GM18951 (cell line): ENCODE data around the gene FAR2.

ENCODE experiments used
- POLR2A ChIP-seq: IDR thresholded peaks from 4 replicates; pipeline ENCODE4 v1.6.1; 2011; ENCODE audit warnings: mild to moderate bottlenecking; ENCODE audit not compliant: insufficient read length, insufficient read depth; ENCODE audit errors: extremely low read depth
- in situ Hi-C: fragments of 300-500 bp; cut with MboI; formaldehyde crosslinking; loops from one replicate; pipeline ENCODE4 v1.12.0; 2022; ENCODE audit warnings: low sequenced_read_pairs, mixed read lengths, inconsistent platforms; ENCODE audit not compliant: unreplicated experiment

The FAR2 gene

DNA sequence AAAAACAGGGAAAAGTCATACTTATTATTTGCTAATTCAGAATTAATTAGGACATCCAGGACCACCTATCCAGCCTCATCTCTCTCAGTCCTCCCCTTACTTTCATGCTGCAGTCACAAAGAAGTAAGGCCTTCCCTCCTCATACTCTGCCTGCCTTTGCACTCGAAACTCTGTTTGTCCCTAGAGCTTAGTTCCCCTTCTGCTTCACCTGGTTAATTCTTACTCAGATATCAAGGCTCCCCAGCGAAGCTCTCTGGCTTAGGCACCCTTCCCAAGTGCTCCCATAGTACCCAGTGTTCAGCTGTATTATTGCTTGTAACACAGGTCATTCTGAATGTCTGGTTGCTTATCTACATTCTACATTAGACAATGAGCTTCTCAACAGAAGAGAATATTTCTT lies 150.6 kb downstream of the FAR2 start:
- no peak for TF ChIP-seq POLR2A
- in situ Hi-C loops = no loop called here

DNA sequence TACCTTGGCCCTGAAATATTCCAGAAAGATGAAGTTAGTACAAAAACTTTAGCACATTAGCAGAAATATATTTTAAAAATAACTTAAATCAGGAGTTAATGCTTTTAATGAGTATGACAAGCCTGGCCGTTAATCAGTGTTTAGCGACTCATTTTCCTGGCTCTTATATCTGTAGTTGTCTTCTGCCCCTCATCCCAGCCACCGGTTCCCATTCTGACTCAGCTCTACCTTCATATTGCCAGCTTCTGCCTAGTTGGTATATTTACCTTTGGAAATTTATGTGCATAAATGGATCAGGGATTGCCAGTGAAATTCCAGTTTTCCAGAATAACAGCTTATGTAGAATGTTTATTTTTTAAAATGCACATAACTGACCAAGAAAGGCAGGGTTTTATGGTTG lies 152.0 kb downstream of the FAR2 start:
- TF ChIP-seq POLR2A = no peak
- in situ Hi-C loops = no loop called here

DNA sequence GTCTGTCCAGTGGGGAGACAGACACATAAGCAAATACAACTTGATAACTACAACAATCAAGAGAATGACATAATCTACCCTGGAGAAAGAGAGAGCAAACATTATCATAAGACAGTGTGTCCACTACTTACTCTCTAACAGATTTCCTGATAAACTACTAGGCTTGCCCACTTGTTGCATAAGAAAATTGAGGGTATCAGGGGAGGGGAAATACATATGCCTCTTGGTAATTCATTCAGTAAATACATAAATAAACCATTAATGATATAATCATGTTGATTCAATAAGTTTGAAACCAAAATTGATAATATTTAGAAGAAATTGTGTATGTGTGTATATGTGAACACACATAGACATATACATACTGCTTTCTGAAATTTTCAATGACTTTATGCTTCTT lies 155.3 kb downstream of the FAR2 start:
- no peak for TF ChIP-seq POLR2A
- in situ Hi-C loops = no loop called here

DNA sequence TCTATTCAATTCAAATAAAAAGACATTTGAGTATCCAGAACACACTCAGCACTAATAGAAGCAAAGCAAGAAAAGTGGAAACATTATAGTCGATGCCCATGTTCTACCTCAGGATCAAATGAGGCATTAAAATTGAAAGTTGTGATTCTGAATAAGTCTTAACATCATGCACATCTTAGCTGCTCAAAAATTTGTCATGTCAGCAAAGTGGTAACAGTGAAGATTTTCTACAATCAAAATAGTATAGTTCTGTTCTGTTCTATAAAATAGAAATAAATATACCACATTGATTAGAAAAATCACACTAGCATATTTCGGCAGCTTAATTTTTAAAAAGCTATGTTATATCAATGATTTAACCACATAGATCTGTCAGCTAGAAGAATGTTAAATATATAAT lies 157.2 kb downstream of the FAR2 start:
- in situ Hi-C loops = no loop called here
- TF ChIP-seq POLR2A = no peak

DNA sequence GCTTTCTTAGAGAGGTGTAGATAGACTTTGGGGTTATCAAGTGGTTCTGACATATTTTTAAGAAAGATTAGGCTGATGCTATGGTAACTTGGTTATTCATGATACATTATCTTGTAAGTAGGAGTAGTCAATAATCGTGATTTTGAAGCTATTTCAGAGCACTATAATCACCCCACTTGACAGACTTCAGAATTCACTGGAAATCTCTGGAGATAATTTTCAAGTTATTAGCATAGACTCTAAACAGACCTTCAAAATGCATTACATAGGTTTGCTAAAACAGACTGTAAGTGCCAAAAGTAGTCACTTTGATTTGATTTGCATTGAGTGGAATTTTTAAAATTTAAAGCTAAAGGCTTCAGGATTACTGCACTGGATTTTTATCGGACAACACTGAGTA lies 157.6 kb downstream of the FAR2 start:
- TF ChIP-seq POLR2A = no peak
- in situ Hi-C loops = no loop called here

DNA sequence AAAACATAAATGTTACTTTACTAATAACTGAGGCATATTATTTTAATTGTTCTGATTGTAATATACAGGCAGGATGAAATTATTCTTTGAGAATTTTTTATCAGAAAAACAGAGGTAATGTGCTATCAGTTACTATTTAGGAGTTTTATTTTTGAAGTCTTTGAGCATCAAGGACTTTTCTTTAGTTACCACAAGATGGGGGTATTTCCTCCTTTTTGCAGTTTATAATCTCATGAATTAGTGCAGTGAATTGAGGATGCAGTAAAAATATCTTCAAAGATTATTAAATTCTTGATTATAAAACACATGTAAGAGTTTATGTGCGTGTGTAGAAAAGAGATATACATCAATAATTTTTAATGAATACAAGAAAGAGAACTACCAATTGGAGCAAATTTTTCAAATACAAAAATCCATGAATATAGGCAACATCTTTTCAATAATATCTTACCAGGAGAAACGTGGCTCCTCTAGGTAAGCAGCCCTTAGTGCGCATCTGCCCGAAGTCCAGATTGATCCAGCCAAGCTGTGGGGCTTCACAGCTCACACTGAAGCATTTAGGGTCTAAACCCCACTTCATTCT lies 160.3 kb downstream of the FAR2 start:
- TF ChIP-seq POLR2A = no peak
- in situ Hi-C loops = no loop called here

DNA sequence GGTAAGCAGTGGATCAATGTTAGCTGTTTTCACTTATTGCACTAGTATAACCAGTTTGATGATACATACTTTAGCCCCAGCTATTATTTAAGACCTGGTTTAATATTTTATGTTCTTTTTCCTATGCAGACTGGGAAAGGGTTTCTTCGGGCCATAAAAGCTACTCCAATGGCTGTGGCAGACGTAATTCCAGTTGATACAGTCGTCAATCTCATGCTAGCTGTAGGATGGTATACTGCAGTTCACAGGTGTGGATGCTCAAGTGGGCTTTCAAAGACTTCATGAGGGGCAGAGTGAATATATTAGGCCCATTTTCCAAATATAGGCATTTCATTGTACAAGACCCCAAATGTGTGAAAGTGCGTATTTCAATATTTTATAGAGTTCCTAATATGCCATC lies 161.8 kb downstream of the FAR2 start:
- no peak for TF ChIP-seq POLR2A
- in situ Hi-C loops = loop anchor here (10.0 kb wide), 1 partner anchor 216 kb away; no protein-coding TSS in a partner anchor

DNA sequence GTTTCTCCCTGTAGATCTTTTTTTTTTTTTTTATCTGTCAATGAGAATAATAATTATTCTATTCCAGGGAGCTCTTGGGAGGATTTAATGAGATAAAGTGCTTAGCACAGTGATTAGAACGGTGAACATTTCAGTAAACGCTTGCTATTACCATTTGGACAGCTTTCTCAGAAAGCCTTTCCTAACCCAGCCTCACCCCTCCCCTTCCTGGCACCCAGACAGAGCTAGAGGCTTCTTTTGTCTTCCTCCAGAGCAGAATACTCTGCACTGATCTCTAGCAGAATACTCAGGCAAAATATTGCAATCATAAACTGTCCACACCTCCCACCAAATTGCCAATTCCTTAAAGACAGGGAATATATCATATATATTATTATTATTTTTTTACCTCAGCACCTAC lies 165.3 kb downstream of the FAR2 start:
- no peak for TF ChIP-seq POLR2A
- in situ Hi-C loops = loop anchor here (10.0 kb wide), 1 partner anchor 220 kb away; no protein-coding TSS in a partner anchor

DNA sequence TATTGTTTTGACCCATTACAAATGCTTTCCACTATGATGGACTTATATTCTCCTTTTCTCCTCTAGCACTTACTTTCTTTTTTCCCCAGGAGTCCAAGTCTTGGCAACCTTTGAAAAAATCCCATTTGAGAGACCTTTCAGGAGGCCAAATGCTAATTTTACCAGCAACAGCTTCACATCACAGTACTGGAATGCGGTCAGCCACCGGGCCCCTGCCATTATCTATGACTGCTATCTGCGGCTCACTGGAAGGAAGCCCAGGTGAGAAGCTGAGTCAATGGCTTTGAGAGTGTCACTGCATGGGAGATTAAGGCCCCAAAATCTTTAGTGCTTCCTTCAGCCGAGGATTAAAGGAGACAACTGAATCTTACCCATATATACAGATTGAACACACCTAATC lies 167.7 kb downstream of the FAR2 start:
- in situ Hi-C loops = loop anchor here (10.0 kb wide), 1 partner anchor 222 kb away; no protein-coding TSS in a partner anchor
- no peak for TF ChIP-seq POLR2A

DNA sequence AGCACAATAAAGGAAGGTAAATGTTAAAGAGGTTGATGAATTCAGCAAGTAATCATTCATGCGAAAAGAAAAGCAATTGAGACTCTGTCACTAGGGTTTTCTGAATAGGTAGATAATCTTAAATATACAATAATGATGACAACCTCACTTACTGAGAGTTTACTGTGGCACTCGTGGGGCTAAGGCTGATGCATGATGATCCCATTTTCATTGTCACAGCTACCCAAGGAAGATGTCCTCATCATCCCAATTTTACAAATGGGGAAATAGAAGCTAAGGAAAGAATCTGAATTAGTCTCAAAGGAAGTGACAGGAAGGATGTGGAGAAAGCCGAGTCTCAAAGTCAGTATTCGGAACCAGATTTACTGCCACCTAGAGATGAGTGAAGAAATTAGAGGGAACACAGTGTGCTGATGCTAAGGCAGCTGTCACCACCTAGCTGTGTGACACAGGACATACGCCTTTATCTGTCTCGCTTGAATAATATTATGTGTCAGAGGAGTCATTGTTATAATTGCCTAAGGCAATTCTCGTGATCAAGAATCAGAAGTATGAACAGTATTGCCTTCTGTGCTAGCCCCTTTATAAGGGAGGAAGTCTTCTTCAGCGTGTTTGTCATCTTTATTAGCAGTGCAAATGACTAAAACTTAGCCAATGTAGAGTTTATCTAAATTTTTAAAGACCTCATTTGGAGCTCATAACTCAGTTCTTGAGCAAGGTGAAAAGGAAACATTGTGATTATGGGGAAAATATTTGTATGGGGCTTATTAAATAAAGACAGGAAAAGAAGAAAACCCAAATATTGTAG lies 168.7 kb downstream of the FAR2 start:
- TF ChIP-seq POLR2A = no peak
- in situ Hi-C loops = loop anchor here (10.0 kb wide), 1 partner anchor 223 kb away; no protein-coding TSS in a partner anchor

DNA sequence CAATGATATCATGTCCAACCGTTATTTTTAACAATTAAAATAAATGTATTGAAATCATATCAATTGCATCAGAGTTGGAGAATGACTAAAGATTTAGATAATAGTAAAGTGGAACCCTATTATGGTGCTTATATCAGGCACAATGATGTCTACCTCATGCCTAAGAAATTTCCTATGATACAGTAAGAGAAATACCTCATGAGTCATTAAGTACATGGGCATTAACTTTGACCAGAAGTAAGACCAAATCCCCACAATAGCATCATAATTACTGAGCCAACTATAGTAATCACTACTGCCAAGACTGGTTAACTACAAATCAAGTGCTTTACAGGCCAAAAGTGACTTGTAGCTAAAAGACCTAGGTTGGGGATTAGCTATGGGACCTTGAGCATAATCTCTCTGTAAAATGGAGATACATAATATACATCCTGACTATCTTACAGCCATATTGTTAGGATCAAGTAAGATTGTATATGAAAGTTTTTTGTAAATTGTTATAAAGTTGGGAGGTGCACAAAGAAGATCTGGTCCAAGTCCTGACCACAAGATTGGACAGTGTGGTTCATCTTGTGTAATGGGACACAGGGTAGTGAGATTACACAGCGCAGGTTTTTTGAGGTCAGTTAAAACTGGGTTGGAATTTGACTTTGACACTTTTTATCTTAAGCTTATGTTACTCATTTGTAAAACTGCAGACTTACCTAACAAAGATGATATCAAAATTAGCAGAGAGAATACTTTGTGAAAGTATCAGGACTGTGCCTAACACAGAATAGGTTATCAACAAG lies 171.4 kb downstream of the FAR2 start:
- in situ Hi-C loops = no loop called here

DNA sequence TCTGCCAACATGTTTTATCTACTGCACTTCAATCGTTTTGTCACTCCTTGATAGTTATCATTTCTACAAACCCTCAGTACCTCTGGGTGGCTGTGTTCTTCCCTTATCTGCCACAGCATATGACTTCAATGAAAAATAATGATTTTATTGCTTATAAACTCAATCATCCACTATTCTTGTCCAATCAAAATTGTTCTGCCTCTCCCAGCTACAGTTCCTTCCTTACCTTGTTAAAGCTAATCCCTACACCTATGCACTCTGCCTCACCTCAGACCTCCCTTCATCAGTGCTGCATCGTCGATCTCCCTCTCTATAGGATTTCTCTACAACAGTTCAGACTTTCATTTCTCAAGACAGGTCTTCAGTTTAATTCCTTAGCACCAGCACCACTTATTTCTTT lies 173.1 kb downstream of the FAR2 start:
- in situ Hi-C loops = no loop called here
- no peak for TF ChIP-seq POLR2A

More for the DNA sequence above, 171.4 kb downstream of the FAR2 start:
- no peak for TF ChIP-seq POLR2A

DNA sequence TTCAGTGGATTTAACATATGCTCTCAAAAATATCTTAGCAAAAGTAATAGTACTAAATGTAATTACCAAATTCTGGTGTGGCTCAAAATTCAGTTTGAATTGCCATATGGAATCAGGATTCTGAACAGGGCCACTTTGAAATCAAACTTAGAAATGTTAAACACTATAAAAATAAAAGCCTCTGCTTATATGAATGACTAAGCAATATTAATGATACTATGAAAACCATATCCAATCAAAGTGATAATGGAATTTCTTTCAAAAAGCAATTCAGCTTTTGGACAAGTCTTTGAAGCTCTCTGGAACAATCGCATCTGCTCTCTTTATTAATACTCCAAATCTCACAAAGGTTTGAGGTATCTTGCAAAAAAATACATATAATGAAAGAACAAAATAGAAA lies 180.3 kb downstream of the FAR2 start:
- no peak for TF ChIP-seq POLR2A
- in situ Hi-C loops = no loop called here
